ENCODE measurements around the gene CDR2L. TPM values are rescaled to one million over a fixed set of nuclear protein-coding genes. Genes with fewer than 3 reads are reported as not detected.

The CDR2L gene
- total RNA-seq (2014; rRNA removed; shearing (Covaris generic)) = 9.2 and 11.5 TPM in 2 replicates

GRCh38 chr17:74987418-74987908, at the start of gene CDR2L:
Gene CDR2L, plus strand, starts transcription at chr17:74987632. Its CDS starts 412 bp downstream, at chr17:74988044.
- peak; percentile 96 for DNase-seq (ENCODE audit: low read depth)

GRCh38 chr17:74938194-74938950, 49.1 kb upstream of the CDR2L start:
- DNase-seq (ENCODE audit: low read depth) = no peak

- no peak for DNase-seq (ENCODE audit: low read depth)
Observed at GRCh38 chr17:74939534-74939933, 47.9 kb upstream of the CDR2L start.

GRCh38 chr17:74941128-74941725, 46.2 kb upstream of the CDR2L start:
- no peak for DNase-seq (ENCODE audit: low read depth)

- DNase-seq (ENCODE audit: low read depth) = no peak
Observed at GRCh38 chr17:74943808-74944522, 43.5 kb upstream of the CDR2L start.

- no peak for DNase-seq (ENCODE audit: low read depth)
Observed at GRCh38 chr17:74945543-74945942, 41.9 kb upstream of the CDR2L start.

GRCh38 chr17:74946641-74947040, 40.8 kb upstream of the CDR2L start:
- DNase-seq (ENCODE audit: low read depth) = no peak

GRCh38 chr17:74947041-74947754, 40.2 kb upstream of the CDR2L start:
- no peak for DNase-seq (ENCODE audit: low read depth)

GRCh38 chr17:74949455-74950115, 37.8 kb upstream of the CDR2L start:
- DNase-seq (ENCODE audit: low read depth) = no peak

- no peak for DNase-seq (ENCODE audit: low read depth)
Observed at GRCh38 chr17:74950207-74950606, 37.2 kb upstream of the CDR2L start.

GRCh38 chr17:74951065-74951464, 36.4 kb upstream of the CDR2L start:
- DNase-seq (ENCODE audit: low read depth) = no peak

GRCh38 chr17:74951680-74952421, 35.6 kb upstream of the CDR2L start:
- DNase-seq (ENCODE audit: low read depth) = no peak

GRCh38 chr17:74952431-74953133, 34.9 kb upstream of the CDR2L start:
- no peak for DNase-seq (ENCODE audit: low read depth)

GRCh38 chr17:74953134-74953687, 34.2 kb upstream of the CDR2L start:
- no peak for DNase-seq (ENCODE audit: low read depth)

GRCh38 chr17:74954115-74954514, 33.3 kb upstream of the CDR2L start:
- no peak for DNase-seq (ENCODE audit: low read depth)

- DNase-seq (ENCODE audit: low read depth) = no peak
Observed at GRCh38 chr17:74954665-74955421, 32.6 kb upstream of the CDR2L start.

GRCh38 chr17:74956093-74956492, 31.3 kb upstream of the CDR2L start:
- DNase-seq (ENCODE audit: low read depth) = no peak

- DNase-seq (ENCODE audit: low read depth) = peak; percentile 73
Observed at GRCh38 chr17:74957935-74958740, 29.3 kb upstream of the CDR2L start.

All from Daoy (cell line).